B cell (primary cell): ENCODE measurements around the gene PDK2. TPM values are rescaled to one million over a fixed set of nuclear protein-coding genes. Genes with fewer than 3 reads are reported as not detected.

Experiments
- ATAC-seq: fragments of 200-7000 bp; cut with Tn5 transposase; one replicate; pipeline ENCODE4 v1.10.0; 2021; ENCODE audit warnings: low read depth, mild to moderate bottlenecking, moderate number of reproducible peaks, moderate library complexity
- CTCF ChIA-PET: fragments of 350-600 bp; sonication (Branson Sonifier 250); formaldehyde crosslinking; loops from one replicate; lab custom pipeline; 2021; ENCODE audit warnings: antibody characterized with exemption, inconsistent platforms; lab: Charles Lee
- POLR2A ChIA-PET: fragments of 350-600 bp; sonication (Branson Sonifier 250); formaldehyde crosslinking; loops from one replicate; lab custom pipeline; 2021; ENCODE audit warnings: antibody characterized with exemption; lab: Charles Lee
- DNase-seq: peaks from one replicate; pipeline ENCODE4 v3.0.0; 2013
- H2AFZ ChIP-seq: 2 replicates; pipeline ENCODE4 v1.6.1; 2012; ENCODE audit warnings: mild to moderate bottlenecking, low read depth, low read length; ENCODE audit not compliant: insufficient read depth, poor library complexity, severe bottlenecking
- H3K27ac ChIP-seq, 2 donors: 1 replicate in 1 of 2; 2 replicates in 1 of 2; pipeline ENCODE4 v1.5.1; 2012 to 2013; ENCODE audit warnings: low read length in 2 of 2, mild to moderate bottlenecking in 2 of 2, moderate library complexity in 1 of 2
- H3K27me3 ChIP-seq, 4 experiments: fragments of 200-600 bp in 1 of 4; sonication (generic) in 1 of 4; replicated peaks in 1 of 4; 1 replicate in 2 of 4; 2 replicates in 2 of 4; pipeline versions ENCODE4 v1.6.1 to v1.7.0; 2013 to 2016; ENCODE audit warnings: low read length in 3 of 4, mild to moderate bottlenecking in 2 of 4, mixed read lengths in 1 of 4, moderate library complexity in 1 of 4; ENCODE audit not compliant: insufficient read depth in 4 of 4, control insufficient read depth in 3 of 4; ENCODE audit errors: control extremely low read depth in 1 of 4
- H3K36me3 ChIP-seq, 2 experiments: replicated peaks in 1 of 2; 1 replicate in 1 of 2; 2 replicates in 1 of 2; pipeline versions ENCODE4 v1.6.1 to v1.7.1; 2013; ENCODE audit warnings: low read length in 1 of 2; ENCODE audit not compliant: insufficient read depth in 2 of 2, control insufficient read depth in 1 of 2; ENCODE audit errors: control extremely low read depth in 1 of 2, extremely low read depth in 1 of 2
- H3K4me1 ChIP-seq, 2 donors: fragments of 200-600 bp in 1 of 2; sonication (generic) in 1 of 2; 1 replicate in 1 of 2; 2 replicates in 1 of 2; pipeline versions ENCODE4 v1.5.1 to v1.6.1; 2013 to 2017; ENCODE audit warnings: low read length in 2 of 2; ENCODE audit not compliant: control insufficient read depth in 2 of 2, insufficient read depth in 2 of 2
- H3K4me2 ChIP-seq: replicated peaks from 2 replicates; pipeline ENCODE3; 2012; ENCODE audit warnings: mild to moderate bottlenecking, low read depth, low read length; ENCODE audit not compliant: poor library complexity, severe bottlenecking
- H3K4me3 ChIP-seq, 5 experiments: fragments of 200-600 bp in 1 of 5; sonication (generic) in 1 of 5; 1 replicate in 3 of 5; 2 replicates in 2 of 5; pipeline versions ENCODE4 v1.5.1 to v1.7.0; 2011 to 2016; ENCODE audit warnings: low read length in 4 of 5, mild to moderate bottlenecking in 4 of 5, low read depth in 2 of 5, control low read depth in 1 of 5, moderate library complexity in 1 of 5; ENCODE audit not compliant: insufficient read depth in 1 of 5; ENCODE audit errors: control extremely low read depth in 1 of 5, extremely low read depth in 1 of 5
- H3K79me2 ChIP-seq: fragments of 200-600 bp; sonication (generic); one replicate; pipeline ENCODE4 v1.6.0; 2016; ENCODE audit warnings: low read length; ENCODE audit not compliant: control insufficient read depth, insufficient read depth
- H3K9ac ChIP-seq: fragments of 200-600 bp; sonication (generic); 2 replicates; pipeline ENCODE4 v1.6.1; 2017; ENCODE audit warnings: mild to moderate bottlenecking, low read length, moderate library complexity
- H3K9me3 ChIP-seq, 3 donors: one replicate each; pipeline versions ENCODE4 v1.6.1 to v1.7.1; 2013; ENCODE audit warnings: low read length in 2 of 3; ENCODE audit not compliant: control insufficient read depth in 2 of 3, insufficient read depth in 1 of 3; ENCODE audit errors: control extremely low read depth in 1 of 3
- H4K20me1 ChIP-seq: 2 replicates; pipeline ENCODE4 v1.6.0; 2012; ENCODE audit warnings: mild to moderate bottlenecking, low read length; ENCODE audit not compliant: insufficient read depth, control insufficient read depth, poor library complexity, severe bottlenecking
- H3K27ac Mint-ChIP-seq: one replicate; pipeline ENCODE4 v1.8.0; 2021; ENCODE audit warnings: mixed read lengths
- H3K27me3 Mint-ChIP-seq: one replicate; pipeline ENCODE4 v1.8.0; 2021; ENCODE audit warnings: mixed read lengths
- H3K4me1 Mint-ChIP-seq: one replicate; pipeline ENCODE4 v1.8.0; 2021; ENCODE audit warnings: mixed read lengths
- H3K4me3 Mint-ChIP-seq: one replicate; pipeline ENCODE4 v1.8.0; 2021; ENCODE audit warnings: mixed read lengths
- H3K9me3 Mint-ChIP-seq: one replicate; pipeline ENCODE4 v1.8.0; 2022; ENCODE audit warnings: mixed read lengths; ENCODE audit not compliant: insufficient read depth
- EZH2 ChIP-seq: IDR thresholded peaks from 2 replicates; pipeline ENCODE4 v1.6.1; 2012; ENCODE audit warnings: borderline replicate concordance, low read depth, mild to moderate bottlenecking, moderate library complexity, low read length; ENCODE audit not compliant: insufficient read depth, poor library complexity, severe bottlenecking
- WGBS: methylation state at CpG from one replicate; pipeline ENCODE4 v1.1.5; 2013; ENCODE audit warnings: missing lambda C conversion rate; ENCODE audit not compliant: insufficient coverage; 5-methylcytosine and 5-hydroxymethylcytosine counted together
- intact Hi-C: fragments of 100-400 bp; cut with micrococcal nuclease; formaldehyde crosslinking; loops from one replicate; pipeline ENCODE4 v1.10.0; 2022
- polyA plus RNA-seq: library from polyadenylated mRNA; depleted of rRNA; stranded (reverse); fragments of >200 nt; gene quantifications from 2 replicates; pipeline ENCODE4 v1.2.3, GENCODE V29; 2012
- total RNA-seq, 2 donors: library from RNA; stranded (reverse); fragments of 120-200 nt in 1 of 2; gene quantifications; 1 replicate in 1 of 2; 2 replicates in 1 of 2; pipeline versions ENCODE4 v1.2.3 to v1.2.4, GENCODE V29; 2013 to 2022
- TF ChIP-seq, protein P1 (sequence below): fragments of 200-600 bp; IDR thresholded peaks from one replicate; pipeline ENCODE4 v1.8.0; 2022; ENCODE audit warnings: antibody characterized with exemption, mild to moderate bottlenecking

PDK2 gene
- total and polyA plus RNA-seq, 2 donors (not counting 1 experiment from before 2014, with no cell fraction given): 35.2 to 73.2 TPM

DNA sequence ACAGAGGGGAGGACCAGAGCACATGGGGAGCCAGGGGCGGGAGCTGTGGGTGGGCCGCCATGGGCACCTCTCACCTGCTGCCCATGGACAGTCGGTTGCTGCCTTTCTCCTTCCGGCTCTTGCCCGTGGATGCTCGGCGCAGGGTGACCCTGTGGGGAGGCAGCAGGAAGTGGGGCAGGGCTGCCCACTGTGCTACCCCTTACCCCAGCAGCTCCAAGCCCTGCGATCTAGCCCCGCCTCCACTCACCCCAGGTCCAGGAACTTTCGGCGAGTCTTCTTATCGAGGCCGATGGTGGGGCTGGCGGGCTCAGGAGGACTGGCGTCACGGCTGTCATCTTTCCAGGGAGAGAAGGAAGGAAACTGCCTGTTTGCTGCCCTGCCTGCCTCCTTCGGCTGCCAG lies 20.6 kb downstream of the PDK2 start:
- Mint-ChIP-seq H3K4me1 (peaks cover 14% of the 10 kb centered on the region), H3K4me3 (no peak overlapping the region), H3K27me3 (peaks cover 53% of the 10 kb centered on the region), H3K9me3 (no peaks in the 10 kb centered on the region), H3K27ac (no peak overlapping the region)
- Histone ChIP-seq H3K27ac (no peak overlapping the region), H2AFZ (no peak overlapping the region), H3K4me1 (peaks cover 10 to 20% of the 10 kb centered on the region in 2 donors), H3K4me3 (no peak overlapping the region), H4K20me1 (no peaks in the 10 kb centered on the region), H3K79me2 (no peaks in the 10 kb centered on the region), H3K4me2 (no peak overlapping the region), H3K9me3 (no peaks in the 10 kb centered on the region), H3K9ac (no peak overlapping the region), H3K27me3 (peaks cover 0 to 47% (median 16%) of the 10 kb centered on the region in 4 experiments), H3K36me3 (no peaks in the 10 kb centered on the region)
- ChIA-PET CTCF (interaction anchor here (0.8 to 6.8 kb wide), 12 partner anchors 10 to 182 kb away, joined by 3 to 48 read pairs (median 6); partner anchors contain the start of gene SAMD14), POLR2A (interaction anchor here (0.5 to 2.0 kb wide), 2 partner anchors 15 to 25 kb away, joined by 3 to 19 read pairs; no protein-coding TSS in a partner anchor)
- 50% methylated on average over 16 of the region's 17 CpGs for WGBS
- intact Hi-C loops: loop anchor here (2.0 kb wide), 2 partner anchors 21 to 45 kb away; partner anchors contain the start of gene PDK2
- DNase-seq (no peak), ATAC-seq (no peak)
- no peak for TF ChIP-seq EZH2
- TF ChIP-seq, protein P1, sequence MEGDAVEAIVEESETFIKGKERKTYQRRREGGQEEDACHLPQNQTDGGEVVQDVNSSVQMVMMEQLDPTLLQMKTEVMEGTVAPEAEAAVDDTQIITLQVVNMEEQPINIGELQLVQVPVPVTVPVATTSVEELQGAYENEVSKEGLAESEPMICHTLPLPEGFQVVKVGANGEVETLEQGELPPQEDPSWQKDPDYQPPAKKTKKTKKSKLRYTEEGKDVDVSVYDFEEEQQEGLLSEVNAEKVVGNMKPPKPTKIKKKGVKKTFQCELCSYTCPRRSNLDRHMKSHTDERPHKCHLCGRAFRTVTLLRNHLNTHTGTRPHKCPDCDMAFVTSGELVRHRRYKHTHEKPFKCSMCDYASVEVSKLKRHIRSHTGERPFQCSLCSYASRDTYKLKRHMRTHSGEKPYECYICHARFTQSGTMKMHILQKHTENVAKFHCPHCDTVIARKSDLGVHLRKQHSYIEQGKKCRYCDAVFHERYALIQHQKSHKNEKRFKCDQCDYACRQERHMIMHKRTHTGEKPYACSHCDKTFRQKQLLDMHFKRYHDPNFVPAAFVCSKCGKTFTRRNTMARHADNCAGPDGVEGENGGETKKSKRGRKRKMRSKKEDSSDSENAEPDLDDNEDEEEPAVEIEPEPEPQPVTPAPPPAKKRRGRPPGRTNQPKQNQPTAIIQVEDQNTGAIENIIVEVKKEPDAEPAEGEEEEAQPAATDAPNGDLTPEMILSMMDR: no peak
